Esophagus squamous epithelium (tissue), 4 donors: Measurements from ENCODE around the gene CIDEB.

Source experiments
- CTCF ChIP-seq, 6 experiments: fragments of 450-650 bp in 4 of 6; fragments of 200-600 bp in 2 of 6; sonication (generic) in 2 of 6; IDR thresholded peaks; one replicate each; pipeline ENCODE4 v1.5.1; 2016 to 2019; ENCODE audit warnings: antibody characterized with exemption in 6 of 6, mild to moderate bottlenecking in 4 of 6, moderate library complexity in 4 of 6
- POLR2A ChIP-seq, 4 donors: fragments of 450-650 bp; IDR thresholded peaks; one replicate each; pipeline ENCODE4 v1.6.1; 2017; ENCODE audit warnings: antibody characterized with exemption in 4 of 4, mild to moderate bottlenecking in 4 of 4, moderate library complexity in 3 of 4

DNA sequence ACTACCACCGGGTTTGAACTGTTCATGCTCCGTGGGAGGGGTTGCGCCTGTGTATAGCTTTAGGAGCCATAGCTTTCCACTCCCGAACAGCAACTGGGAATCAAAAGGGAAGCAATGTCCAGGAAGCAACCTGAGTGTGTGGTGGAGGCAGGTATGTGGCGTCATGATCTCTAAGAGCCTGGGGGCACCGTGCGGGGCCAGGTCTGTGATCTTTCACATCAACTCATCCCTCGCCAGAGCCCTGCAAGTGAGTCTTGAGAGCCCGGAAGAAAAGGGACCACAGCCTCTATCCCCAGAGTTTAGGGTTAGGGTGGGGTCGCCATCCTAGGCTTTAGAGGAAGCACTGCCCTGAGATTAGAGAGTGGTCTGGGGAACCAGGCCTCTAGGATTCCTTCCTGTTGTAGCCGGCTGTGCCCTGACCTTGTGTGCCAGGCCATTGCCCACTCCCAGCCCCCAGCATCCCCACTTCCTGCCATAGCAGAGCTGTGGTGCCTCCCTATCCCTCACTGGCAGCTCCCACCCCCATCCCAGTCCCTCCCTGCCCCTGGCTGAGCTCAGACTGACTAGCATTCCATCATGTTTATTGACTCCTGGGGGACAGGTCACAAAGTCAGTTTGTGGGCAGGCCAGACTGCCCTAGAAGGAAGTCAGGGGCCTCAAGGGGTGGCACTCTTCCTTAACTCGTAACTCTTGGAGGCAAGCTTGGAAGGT is 27.8 kb upstream of the CIDEB start:
- TF ChIP-seq CTCF (IDR thresholded peaks at IDR 0.05) (no peak), POLR2A (IDR thresholded peaks at IDR 0.05) (no peak)
